Measurements from ENCODE around the gene CLCN6. TPM values are rescaled to one million over a fixed set of nuclear protein-coding genes. Genes with fewer than 3 reads are reported as not detected.

The CLCN6 gene
- total and polyA plus RNA-seq, 4 donors, result 5.0 to 9.0 (median 6.5) TPM

DNA sequence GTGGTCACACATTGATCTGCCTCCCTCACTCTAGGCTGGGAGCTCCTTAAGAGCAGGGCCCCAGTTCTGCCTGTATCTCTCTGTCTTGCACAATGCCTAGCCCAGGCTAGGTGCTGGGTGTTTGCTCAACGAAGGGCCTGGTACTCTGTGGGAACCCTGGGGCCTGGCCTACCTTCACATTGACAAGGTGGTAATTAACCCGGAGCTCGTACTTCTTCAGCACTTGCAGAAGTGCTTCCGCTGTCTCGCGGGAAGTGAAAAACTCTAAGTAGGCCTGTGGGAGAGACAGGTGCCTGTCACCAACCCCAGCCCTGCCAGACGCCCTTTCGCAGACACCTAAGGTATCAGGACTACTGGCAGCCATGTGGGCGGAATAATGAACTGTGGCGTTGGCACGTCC lies 13.9 kb upstream of the CLCN6 start:
- DNase-seq (ENCODE audit: low spot score), result no peak

DNA sequence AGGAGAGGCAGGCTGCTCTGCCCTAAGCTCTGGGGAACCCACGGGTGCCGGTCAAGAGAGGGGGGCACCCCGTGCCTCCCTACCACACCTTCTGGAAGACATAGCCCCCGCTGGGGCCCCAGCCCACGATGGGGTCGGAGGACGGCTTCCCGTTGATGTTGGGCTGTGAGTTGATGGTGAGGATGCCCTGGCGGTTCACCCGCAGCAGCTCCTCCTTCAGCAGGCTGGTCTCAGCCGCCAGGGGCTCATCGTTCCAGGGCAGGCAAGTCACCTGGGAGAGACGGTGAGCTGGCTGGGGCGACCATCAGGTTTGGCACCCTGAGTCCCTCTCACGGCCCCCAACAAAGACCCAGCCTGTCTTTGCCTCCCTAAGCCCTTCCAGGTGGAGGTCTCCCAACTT lies 12.2 kb upstream of the CLCN6 start:
- H3K4me3 ChIP-seq (ENCODE audit: low read depth in 1 of 3, low read length in 3 of 3), result no peak overlapping the region
- TF ChIP-seq, protein P1, sequence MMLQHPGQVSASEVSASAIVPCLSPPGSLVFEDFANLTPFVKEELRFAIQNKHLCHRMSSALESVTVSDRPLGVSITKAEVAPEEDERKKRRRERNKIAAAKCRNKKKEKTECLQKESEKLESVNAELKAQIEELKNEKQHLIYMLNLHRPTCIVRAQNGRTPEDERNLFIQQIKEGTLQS (IDR thresholded peaks at IDR 0.05), result no peak
- TF ChIP-seq, protein P2, sequence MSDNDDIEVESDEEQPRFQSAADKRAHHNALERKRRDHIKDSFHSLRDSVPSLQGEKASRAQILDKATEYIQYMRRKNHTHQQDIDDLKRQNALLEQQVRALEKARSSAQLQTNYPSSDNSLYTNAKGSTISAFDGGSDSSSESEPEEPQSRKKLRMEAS (IDR thresholded peaks at IDR 0.05), result no peak
- TF ChIP-seq SP1 (IDR thresholded peaks at IDR 0.05), result no peak
- TF ChIP-seq, protein P3, sequence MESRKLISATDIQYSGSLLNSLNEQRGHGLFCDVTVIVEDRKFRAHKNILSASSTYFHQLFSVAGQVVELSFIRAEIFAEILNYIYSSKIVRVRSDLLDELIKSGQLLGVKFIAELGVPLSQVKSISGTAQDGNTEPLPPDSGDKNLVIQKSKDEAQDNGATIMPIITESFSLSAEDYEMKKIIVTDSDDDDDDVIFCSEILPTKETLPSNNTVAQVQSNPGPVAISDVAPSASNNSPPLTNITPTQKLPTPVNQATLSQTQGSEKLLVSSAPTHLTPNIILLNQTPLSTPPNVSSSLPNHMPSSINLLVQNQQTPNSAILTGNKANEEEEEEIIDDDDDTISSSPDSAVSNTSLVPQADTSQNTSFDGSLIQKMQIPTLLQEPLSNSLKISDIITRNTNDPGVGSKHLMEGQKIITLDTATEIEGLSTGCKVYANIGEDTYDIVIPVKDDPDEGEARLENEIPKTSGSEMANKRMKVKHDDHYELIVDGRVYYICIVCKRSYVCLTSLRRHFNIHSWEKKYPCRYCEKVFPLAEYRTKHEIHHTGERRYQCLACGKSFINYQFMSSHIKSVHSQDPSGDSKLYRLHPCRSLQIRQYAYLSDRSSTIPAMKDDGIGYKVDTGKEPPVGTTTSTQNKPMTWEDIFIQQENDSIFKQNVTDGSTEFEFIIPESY (IDR thresholded peaks at IDR 0.05), result no peak
- H3K4me1 ChIP-seq (ENCODE audit: control insufficient read depth in 4 of 4, insufficient read depth in 4 of 4, low read length in 3 of 4), result peaks cover 0 to 16% (median 6%) of the 10 kb centered on the region in 4 donors
- no peak overlapping the region for H3K27ac ChIP-seq (ENCODE audit: low read depth in 1 of 2, low read length in 2 of 2)
- 96% methylated on average over 15 of the region's 15 CpGs for WGBS
- no peaks in the 10 kb centered on the region for H3K27me3 ChIP-seq (ENCODE audit: control insufficient read depth in 4 of 4, insufficient read depth in 4 of 4, low read length in 3 of 4)
- H3K9ac ChIP-seq (ENCODE audit: low read depth in 1 of 2, low read length in 2 of 2), result no peak overlapping the region
- H3K36me3 ChIP-seq (ENCODE audit: control insufficient read depth in 4 of 4, insufficient read depth in 3 of 4, low read depth in 1 of 4, low read length in 3 of 4), result peaks cover 20 to 45% (median 33%) of the 10 kb centered on the region in 4 donors
- DNase-seq (ENCODE audit: low spot score), result no peak
- no peaks in the 10 kb centered on the region for H3K9me3 ChIP-seq (ENCODE audit: control insufficient read depth in 4 of 4, low read length in 3 of 4)

More for the DNA sequence above, 13.9 kb upstream of the CLCN6 start:
- Histone ChIP-seq H3K9me3 (ENCODE audit: control insufficient read depth in 4 of 4, low read length in 3 of 4) (no peaks in the 10 kb centered on the region), H3K36me3 (ENCODE audit: control insufficient read depth in 4 of 4, insufficient read depth in 3 of 4, low read depth in 1 of 4, low read length in 3 of 4) (peaks cover 19 to 42% (median 31%) of the 10 kb centered on the region in 4 donors), H3K4me1 (ENCODE audit: control insufficient read depth in 4 of 4, insufficient read depth in 4 of 4, low read length in 3 of 4) (peaks cover 0 to 19% (median 8%) of the 10 kb centered on the region in 4 donors), H3K27ac (ENCODE audit: low read depth in 1 of 2, low read length in 2 of 2) (peak overlapping the region; percentile 62 to 65), H3K9ac (ENCODE audit: low read depth in 1 of 2, low read length in 2 of 2) (peak overlapping the region in 1 of 2 donors; percentile 70), H3K27me3 (ENCODE audit: control insufficient read depth in 4 of 4, insufficient read depth in 4 of 4, low read length in 3 of 4) (no peaks in the 10 kb centered on the region), H3K4me3 (ENCODE audit: low read depth in 1 of 3, low read length in 3 of 3) (no peak overlapping the region)
- 91% methylated on average over 11 of the region's 11 CpGs for whole genome bisulfite sequencing
- TF ChIP-seq TAF1 (conservative IDR thresholded peaks at IDR 0.05), result no peak
- TF ChIP-seq, protein P4, sequence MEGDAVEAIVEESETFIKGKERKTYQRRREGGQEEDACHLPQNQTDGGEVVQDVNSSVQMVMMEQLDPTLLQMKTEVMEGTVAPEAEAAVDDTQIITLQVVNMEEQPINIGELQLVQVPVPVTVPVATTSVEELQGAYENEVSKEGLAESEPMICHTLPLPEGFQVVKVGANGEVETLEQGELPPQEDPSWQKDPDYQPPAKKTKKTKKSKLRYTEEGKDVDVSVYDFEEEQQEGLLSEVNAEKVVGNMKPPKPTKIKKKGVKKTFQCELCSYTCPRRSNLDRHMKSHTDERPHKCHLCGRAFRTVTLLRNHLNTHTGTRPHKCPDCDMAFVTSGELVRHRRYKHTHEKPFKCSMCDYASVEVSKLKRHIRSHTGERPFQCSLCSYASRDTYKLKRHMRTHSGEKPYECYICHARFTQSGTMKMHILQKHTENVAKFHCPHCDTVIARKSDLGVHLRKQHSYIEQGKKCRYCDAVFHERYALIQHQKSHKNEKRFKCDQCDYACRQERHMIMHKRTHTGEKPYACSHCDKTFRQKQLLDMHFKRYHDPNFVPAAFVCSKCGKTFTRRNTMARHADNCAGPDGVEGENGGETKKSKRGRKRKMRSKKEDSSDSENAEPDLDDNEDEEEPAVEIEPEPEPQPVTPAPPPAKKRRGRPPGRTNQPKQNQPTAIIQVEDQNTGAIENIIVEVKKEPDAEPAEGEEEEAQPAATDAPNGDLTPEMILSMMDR (IDR thresholded peaks at IDR 0.05; ENCODE audit: low read depth, low read length, missing input control), result no peak
- TF ChIP-seq RAD21 (IDR thresholded peaks at IDR 0.05), result no peak
- TF ChIP-seq NR2F2 (IDR thresholded peaks at IDR 0.05), result no peak

DNA sequence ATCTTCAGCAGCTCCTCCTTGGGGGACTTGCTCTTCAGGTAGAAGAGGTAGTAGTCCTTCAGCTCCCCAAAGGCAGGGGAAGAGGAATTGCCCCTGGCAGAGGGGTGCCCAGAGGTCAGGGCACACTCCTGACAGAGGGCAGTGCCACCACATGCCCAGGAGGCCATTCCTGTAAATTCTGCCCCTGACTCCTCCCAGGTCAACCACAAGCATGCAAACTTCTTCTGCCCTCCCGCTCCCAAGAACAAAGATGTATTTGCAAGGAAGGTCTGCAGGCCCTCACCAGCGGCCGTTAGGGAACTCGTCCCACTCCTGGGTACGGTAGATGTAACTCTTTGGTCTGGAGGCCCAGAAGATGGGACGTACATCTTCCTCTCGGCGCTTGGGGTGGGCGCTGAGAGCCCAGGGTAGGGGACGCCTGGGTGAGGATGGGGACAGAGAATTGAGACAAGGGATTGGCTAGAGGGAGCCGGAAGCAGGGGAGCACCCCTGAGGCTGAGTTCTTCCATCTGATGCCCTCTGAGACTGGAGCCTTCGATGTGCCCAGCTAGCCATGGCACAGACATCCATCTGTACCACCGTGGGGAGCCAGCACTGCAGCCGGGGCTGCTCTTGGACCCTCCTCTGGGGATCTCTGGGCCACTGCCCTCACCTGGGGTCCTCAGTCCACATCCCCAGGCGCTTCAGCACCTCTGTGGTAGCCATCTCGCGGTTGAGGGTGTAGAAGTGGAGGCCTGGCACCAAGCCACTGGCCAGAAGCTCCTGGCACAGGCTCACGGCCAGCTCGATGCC lies 11.3 kb upstream of the CLCN6 start:
- H3K27me3 ChIP-seq (ENCODE audit: control insufficient read depth in 4 of 4, insufficient read depth in 4 of 4, low read length in 3 of 4), result no peaks in the 10 kb centered on the region
- no peak overlapping the region for H3K27ac ChIP-seq (ENCODE audit: low read depth in 1 of 2, low read length in 2 of 2)
- WGBS, result 93% methylated on average over 19 of the region's 19 CpGs
- no peaks in the 10 kb centered on the region for H3K9me3 ChIP-seq (ENCODE audit: control insufficient read depth in 4 of 4, low read length in 3 of 4)
- H3K9ac ChIP-seq (ENCODE audit: low read depth in 1 of 2, low read length in 2 of 2), result no peak overlapping the region
- no peak for DNase-seq (ENCODE audit: low spot score)
- TF ChIP-seq, protein P2 (IDR thresholded peaks at IDR 0.05), result no peak
- no peak for TF ChIP-seq RXRA (IDR thresholded peaks at IDR 0.05)
- TF ChIP-seq HNF4A (conservative IDR thresholded peaks at IDR 0.05), result no peak
- no peak for TF ChIP-seq NR2F2 (IDR thresholded peaks at IDR 0.05)
- TF ChIP-seq, protein P1 (IDR thresholded peaks at IDR 0.05), result no peak
- TF ChIP-seq, protein P4 (IDR thresholded peaks at IDR 0.05; ENCODE audit: low read depth, low read length, missing input control), result no peak
- TF ChIP-seq FOXA1 (IDR thresholded peaks at IDR 0.05), result no peak
- TF ChIP-seq YY1 (IDR thresholded peaks at IDR 0.05), result no peak
- TF ChIP-seq GABPA (IDR thresholded peaks at IDR 0.05 in 1 of 2, conservative IDR thresholded peaks at IDR 0.05 in 1 of 2), result no peak
- no peak for TF ChIP-seq HNF4G (IDR thresholded peaks at IDR 0.05)
- TF ChIP-seq, protein P3 (IDR thresholded peaks at IDR 0.05), result no peak
- TF ChIP-seq SP1 (IDR thresholded peaks at IDR 0.05), result no peak
- no peak overlapping the region for H3K4me3 ChIP-seq (ENCODE audit: low read depth in 1 of 3, low read length in 3 of 3)
- peaks cover 23 to 51% (median 37%) of the 10 kb centered on the region in 4 donors for H3K36me3 ChIP-seq (ENCODE audit: control insufficient read depth in 4 of 4, insufficient read depth in 3 of 4, low read depth in 1 of 4, low read length in 3 of 4)
- peaks cover 0 to 14% (median 6%) of the 10 kb centered on the region in 4 donors for H3K4me1 ChIP-seq (ENCODE audit: control insufficient read depth in 4 of 4, insufficient read depth in 4 of 4, low read length in 3 of 4)

Measured in liver (tissue), 9 donors.